Smooth muscle cell of the brain vasculature (primary cell): ENCODE data around the gene UNC5B.

ENCODE experiments used
- DNase-seq: peaks from one replicate; pipeline ENCODE4 v3.0.0-alpha.2; 2012; ENCODE audit warnings: low read depth, low spot score

UNC5B gene

DNA sequence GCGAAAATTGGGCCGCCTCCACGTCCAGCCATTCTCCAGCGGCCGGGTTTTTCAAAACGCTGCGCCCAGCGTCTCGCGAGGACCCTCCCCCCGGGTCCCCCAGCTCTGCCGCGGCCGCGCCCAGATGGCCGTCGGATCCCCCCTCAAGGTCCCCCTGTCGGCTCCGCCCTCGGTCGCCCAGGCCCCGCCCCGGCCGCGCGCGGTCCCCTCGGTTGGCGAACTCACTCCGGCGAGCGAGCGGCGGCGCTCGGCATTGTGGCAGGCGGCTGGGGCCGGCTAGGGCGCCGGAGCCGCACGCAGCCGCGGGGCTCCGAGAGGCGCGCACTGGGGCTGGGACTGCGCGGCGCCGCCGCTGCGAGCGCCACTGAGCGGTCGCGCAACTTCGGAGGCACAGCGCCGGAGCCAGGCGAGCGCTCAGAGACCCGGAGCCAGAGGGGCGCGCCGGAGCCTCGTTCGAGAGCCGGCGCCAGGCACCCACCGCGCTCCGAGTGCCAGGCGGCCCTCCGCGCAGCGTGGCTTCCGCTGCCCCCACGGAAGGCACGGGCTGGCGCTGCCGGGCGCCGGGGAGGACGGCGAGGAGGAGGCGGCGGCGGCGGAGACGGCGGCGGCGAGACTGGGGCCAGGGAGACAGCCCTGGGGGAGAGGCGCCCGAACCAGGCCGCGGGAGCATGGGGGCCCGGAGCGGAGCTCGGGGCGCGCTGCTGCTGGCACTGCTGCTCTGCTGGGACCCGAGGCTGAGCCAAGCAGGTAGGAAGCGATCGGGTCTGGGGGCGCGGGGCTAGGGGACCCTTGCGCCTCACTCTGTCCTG is at the start of gene UNC5B:
Gene UNC5B (plus strand): TSS at position 253 of the 809 bp plus-strand sequence. CDS start 416 bp downstream, at position 669.
- peak; percentile 52 for DNase-seq

GRCh38 chr10:71173466-71173865 is 38.9 kb upstream of the UNC5B start:
- no peak for DNase-seq

DNA sequence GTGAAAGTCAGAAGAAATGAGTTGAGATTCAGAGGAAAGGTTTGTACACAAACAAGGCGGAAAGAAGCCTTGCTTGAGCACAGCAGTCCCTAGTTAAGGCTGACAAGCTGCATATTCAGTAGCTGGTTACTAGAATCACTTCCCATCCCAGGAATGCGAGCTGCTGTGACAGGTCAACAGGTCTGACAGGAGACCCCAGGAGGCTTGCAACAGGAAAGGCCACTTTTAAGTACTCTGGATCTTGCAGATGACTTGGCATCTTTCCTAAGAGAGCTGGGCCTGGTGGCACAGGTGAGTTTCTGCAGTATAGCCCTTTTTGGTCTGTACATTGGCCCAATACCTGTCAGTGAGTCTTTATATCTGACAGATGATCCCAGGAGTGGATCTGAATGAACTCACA is 35.7 kb upstream of the UNC5B start:
- no peak for DNase-seq

- DNase-seq, result no peak
These were observed 34.6 kb upstream of the UNC5B start for GRCh38 chr10:71177651-71178199.

DNA sequence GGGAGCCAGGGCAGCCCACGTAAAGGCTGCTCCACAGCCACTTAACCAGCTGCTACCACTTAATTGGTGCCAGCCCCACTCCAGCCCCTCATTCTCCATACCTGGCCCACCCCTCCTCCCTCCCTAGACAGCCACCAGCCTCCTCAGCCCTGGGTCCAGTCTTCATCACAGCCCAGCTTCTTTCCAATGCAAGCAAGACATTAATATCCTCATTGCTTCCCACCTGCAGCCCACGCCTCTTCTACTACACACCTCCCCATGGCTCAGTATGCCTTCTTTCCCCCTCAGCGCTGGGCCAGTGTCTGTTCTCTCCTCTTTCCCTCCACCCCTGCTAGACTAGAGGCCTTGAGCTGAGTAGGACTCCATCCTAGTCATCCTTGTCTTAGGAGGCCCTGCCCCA is 33.5 kb upstream of the UNC5B start:
- DNase-seq, result no peak

DNA sequence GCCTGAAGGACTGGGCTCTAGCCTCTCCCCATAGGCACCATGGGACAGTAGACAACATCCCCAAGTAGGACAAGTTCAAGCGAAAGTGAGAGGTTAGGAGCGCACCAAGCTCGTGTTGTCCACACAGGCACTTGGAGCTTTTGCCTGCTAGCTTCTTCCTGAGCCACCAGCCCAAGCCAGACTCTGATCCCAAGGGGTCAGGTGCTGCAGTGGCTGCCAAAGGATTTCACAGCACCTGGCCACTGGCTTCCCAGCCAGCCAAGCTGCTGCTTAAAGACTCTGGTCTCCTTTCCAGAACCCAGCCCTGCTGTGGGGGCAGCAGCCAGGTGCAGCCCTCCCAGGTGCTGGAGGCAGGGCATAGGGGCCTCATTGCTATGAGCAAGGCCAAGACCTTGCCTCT is 33.0 kb upstream of the UNC5B start:
- no peak for DNase-seq

GRCh38 chr10:71184421-71184820 is 27.9 kb upstream of the UNC5B start:
- DNase-seq, result no peak

- no peak for DNase-seq
These were observed 27.2 kb upstream of the UNC5B start for GRCh38 chr10:71185209-71185608.

DNA sequence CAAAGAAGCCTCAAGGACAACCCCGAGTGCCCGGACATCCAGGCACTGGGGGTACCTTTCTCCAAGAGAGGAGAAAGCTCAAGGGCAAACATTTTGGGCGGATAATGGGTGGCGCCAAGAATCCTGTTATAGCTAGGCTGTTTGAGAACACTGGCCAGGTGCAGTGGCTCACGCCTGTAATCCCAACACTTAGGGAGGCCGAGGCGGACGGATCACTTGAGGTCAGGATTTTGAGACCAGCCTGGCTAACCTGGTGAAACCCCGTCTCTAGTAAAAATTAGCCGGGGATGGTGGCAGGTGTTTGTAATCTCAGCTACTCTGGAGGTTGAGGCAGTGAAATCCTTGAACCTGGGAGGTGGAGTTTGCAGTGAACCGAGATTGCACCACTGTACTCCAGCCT is 25.2 kb upstream of the UNC5B start:
- DNase-seq, result no peak

DNA sequence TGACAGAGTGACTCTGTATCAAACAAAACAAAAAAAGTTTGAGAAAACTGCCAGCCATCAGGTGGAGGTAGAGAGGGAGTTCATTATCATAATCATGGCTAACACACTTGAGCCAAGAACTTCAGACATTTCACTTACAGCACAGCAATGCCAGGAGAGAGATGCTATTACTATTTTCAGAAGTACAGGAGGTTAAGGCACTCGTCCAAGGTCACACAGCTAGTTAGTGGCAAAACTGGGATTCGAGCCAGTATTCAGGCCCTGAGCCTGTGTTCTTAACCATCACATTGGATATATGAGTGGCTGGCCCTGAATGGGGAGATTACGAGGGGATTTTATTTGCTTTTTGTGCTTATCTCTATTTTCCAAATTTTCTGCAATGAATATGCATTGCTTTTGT is 24.8 kb upstream of the UNC5B start:
- DNase-seq, result no peak

GRCh38 chr10:71188201-71188600 is 24.2 kb upstream of the UNC5B start:
- DNase-seq, result no peak

DNA sequence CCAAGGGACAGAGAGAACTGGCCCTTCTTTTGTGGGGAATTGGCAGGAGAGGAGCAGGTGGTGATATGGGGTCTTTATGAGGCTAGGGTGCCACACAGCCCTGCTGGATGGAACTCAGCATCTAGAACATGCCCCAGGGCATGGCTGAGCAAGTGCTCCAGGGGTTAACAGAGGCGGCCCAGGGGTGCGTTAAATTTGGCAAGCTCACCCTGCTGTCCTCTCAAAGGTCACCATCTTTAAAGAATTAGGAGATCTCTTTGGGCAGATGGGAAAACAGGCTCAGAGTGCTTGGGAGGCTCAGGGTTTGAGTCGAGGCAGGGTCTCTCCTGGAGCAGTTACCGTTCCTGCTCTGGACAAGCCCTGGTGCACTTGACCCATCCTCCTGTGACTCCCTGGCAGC is 21.4 kb upstream of the UNC5B start:
- DNase-seq, result no peak

- DNase-seq, result no peak
These were observed 20.8 kb upstream of the UNC5B start for GRCh38 chr10:71191551-71192076.

GRCh38 chr10:71193516-71193915 is 18.9 kb upstream of the UNC5B start:
- no peak for DNase-seq

DNA sequence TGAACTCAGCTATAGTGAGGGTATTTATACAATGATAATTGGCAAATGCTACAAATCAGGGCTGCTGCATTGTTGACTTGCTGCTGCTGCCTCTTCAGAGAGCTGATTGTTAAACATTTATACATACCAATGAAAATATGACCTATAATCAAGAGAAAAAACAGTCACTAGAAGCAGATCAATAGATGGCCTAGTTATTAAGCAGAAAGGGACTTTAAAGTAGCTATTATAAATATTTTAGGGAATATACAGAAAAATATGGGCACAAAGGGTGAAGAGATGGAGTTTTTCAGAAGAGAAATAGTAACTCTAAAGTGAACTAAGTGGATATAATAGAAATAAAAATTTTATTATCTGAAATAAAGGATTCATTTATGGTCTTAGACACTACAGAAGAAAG is 14.4 kb upstream of the UNC5B start:
- DNase-seq, result no peak

DNA sequence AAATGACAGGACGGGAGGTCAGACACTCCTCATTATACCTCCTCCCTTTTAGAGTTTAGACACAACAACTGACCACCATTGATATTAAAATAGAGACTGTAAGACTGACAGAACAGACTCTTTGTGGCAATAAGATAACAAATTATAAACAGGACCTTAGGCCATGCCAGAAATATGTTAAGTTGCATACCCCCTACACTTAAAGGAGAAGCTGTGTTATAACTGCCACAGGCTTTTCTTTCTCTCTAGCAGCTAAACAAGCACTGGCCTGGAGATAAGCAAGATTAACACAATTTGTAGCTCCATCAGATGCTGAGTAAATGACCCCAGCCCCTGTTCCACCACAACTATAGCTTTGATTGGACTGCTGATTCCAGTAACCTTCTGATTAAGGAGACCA is 10.5 kb upstream of the UNC5B start:
- no peak for DNase-seq

DNA sequence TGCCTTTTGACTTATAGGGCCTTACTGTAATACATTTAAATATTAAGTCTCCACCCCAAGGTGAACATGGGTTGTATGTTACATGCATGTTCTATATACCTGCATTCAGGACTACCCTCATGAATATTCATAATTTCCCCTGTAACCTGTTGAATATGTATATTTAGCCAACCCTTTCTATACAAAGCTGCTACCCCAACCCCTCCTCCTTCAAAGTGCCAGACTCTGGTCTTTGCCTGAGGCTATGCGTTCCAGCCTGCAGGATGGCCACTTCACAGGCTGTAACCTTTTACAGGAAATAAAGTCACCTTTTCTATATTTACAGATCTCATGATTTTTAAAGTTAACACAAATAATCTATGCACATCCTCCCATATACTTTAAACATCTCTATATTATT is 10.1 kb upstream of the UNC5B start:
- DNase-seq, result no peak

GRCh38 chr10:71203124-71203523 is 9.2 kb upstream of the UNC5B start:
- no peak for DNase-seq

- no peak for DNase-seq
These were observed 8.7 kb upstream of the UNC5B start for GRCh38 chr10:71203716-71204115.

- DNase-seq, result no peak
These were observed 7.6 kb upstream of the UNC5B start for GRCh38 chr10:71204746-71205145.

DNA sequence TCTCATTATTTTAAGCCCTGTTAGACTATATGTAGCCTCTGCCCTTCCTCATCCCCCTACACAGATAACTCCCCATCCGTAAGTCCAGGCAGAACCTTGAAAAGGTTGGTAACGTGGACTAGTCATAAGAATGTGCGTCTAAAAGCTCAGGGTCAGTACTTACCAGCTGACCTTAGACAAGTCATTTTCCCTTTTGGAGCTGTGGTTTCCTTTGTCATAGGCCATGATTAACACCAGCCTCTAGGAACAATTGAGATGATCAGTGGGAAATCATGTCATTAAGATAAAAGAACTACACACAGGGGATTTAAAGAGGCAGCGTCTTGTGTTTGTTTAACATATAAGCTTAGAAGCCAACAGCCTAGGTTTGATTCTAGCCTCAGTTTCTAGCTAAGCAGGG is 6.9 kb upstream of the UNC5B start:
- DNase-seq, result no peak

GRCh38 chr10:71206911-71207310 is 5.5 kb upstream of the UNC5B start:
- DNase-seq, result no peak

GRCh38 chr10:71207578-71207977 is 4.8 kb upstream of the UNC5B start:
- no peak for DNase-seq
